Hepatocyte (in vitro differentiated cells): ENCODE data around the gene GPR82.
"Not testable (repeated sequence)": the region's sequence is repeated elsewhere in the genome, so short reads cannot be mapped to it uniquely, and the experiment has no call there.

Experiments used
- CTCF ChIP-seq: fragments of 200-600 bp; sonication (generic); IDR thresholded peaks from 2 replicates; pipeline ENCODE4 v1.5.1; 2016; ENCODE audit warnings: antibody characterized with exemption, mild to moderate bottlenecking; ENCODE audit not compliant: poor library complexity
- EZH2 ChIP-seq: fragments of 200-600 bp; sonication (generic); IDR thresholded peaks from 2 replicates; pipeline ENCODE4 v1.6.1; 2016; ENCODE audit warnings: antibody characterized with exemption, mild to moderate bottlenecking, borderline replicate concordance
- EZH2phosphoT487 ChIP-seq: fragments of 200-600 bp; sonication (generic); IDR thresholded peaks from one replicate; pipeline ENCODE4 v1.6.1; 2018; ENCODE audit warnings: antibody characterized with exemption, mild to moderate bottlenecking, low read depth, moderate library complexity; ENCODE audit not compliant: unreplicated experiment, severe bottlenecking

- TF ChIP-seq CTCF, EZH2, EZH2phosphoT487: not testable (repeated sequence)
Observed at GRCh38 chrX:41719610-41720009, 4.4 kb upstream of the GPR82 start.
